ENCODE results near the gene CLOCK.
A peak's percentile ranks its signal among the peaks of the same experiment; 100 is the strongest.
"Not testable (repeated sequence)": the region's sequence is repeated elsewhere in the genome, so short reads cannot be mapped to it uniquely, and the experiment has no call there.

The CLOCK gene

GRCh38 chr4:55560096-55560495 lies 13.4 kb upstream of the CLOCK start:
- Histone ChIP-seq H3K4me2 (ENCODE audit: low read depth, low read length, poor library complexity, severe bottlenecking) (no peak overlapping the region), H3F3A (ENCODE audit: low read depth) (no peaks in the 10 kb centered on the region), H3K9me2 (replicated peaks; ENCODE audit: low read depth, low read length) (no peaks in the 10 kb centered on the region), H4K20me1 (ENCODE audit: insufficient read depth, low read length, poor library complexity, severe bottlenecking) (no peaks in the 10 kb centered on the region), H3K4me1 (ENCODE audit: insufficient read depth, low read length, poor library complexity, severe bottlenecking) (no peaks in the 10 kb centered on the region), H3K27me3 (ENCODE audit: insufficient read depth, low read length, poor library complexity, severe bottlenecking) (no peaks in the 10 kb centered on the region), H3K9me3 (ENCODE audit: insufficient read depth, low read depth, low read length) (no peaks in the 10 kb centered on the region), H3K79me2 (ENCODE audit: insufficient read depth, low read length) (no peaks in the 10 kb centered on the region), H2AFZ (ENCODE audit: low read length) (no peak overlapping the region), H3K36me3 (ENCODE audit: insufficient read depth, low read length) (no peaks in the 10 kb centered on the region), H3K9ac (ENCODE audit: low read depth, low read length, poor library complexity, severe bottlenecking) (no peak overlapping the region), H3K4me3 (ENCODE audit: low read length, poor library complexity, severe bottlenecking) (no peak overlapping the region)
- TF ChIP-seq CTCF (conservative IDR thresholded peaks at IDR 0.05; ENCODE audit: low read length), result no peak
- no peak for TF ChIP-seq EZH2phosphoT487 (IDR thresholded peaks at IDR 0.05; ENCODE audit: borderline replicate concordance)

- no peaks in the 10 kb centered on the region for H3K27me3 ChIP-seq (ENCODE audit: insufficient read depth, low read length, poor library complexity, severe bottlenecking)
- H3K9me3 ChIP-seq (ENCODE audit: insufficient read depth, low read depth, low read length), result no peaks in the 10 kb centered on the region
- H3F3A ChIP-seq (ENCODE audit: low read depth), result no peaks in the 10 kb centered on the region
- H3K4me3 ChIP-seq (ENCODE audit: low read length, poor library complexity, severe bottlenecking), result no peak overlapping the region
- H2AFZ ChIP-seq (ENCODE audit: low read length), result no peak overlapping the region
- H3K4me1 ChIP-seq (ENCODE audit: insufficient read depth, low read length, poor library complexity, severe bottlenecking), result peaks cover 6% of the 10 kb centered on the region
- H3K36me3 ChIP-seq (ENCODE audit: insufficient read depth, low read length), result no peaks in the 10 kb centered on the region
- H3K79me2 ChIP-seq (ENCODE audit: insufficient read depth, low read length), result no peaks in the 10 kb centered on the region
- no peaks in the 10 kb centered on the region for H3K9me2 ChIP-seq (replicated peaks; ENCODE audit: low read depth, low read length)
- no peaks in the 10 kb centered on the region for H4K20me1 ChIP-seq (ENCODE audit: insufficient read depth, low read length, poor library complexity, severe bottlenecking)
- TF ChIP-seq CTCF (conservative IDR thresholded peaks at IDR 0.05; ENCODE audit: low read length) (peak; percentile 62), EZH2phosphoT487 (IDR thresholded peaks at IDR 0.05; ENCODE audit: borderline replicate concordance) (no peak)
- no peak overlapping the region for H3K4me2 ChIP-seq (ENCODE audit: low read depth, low read length, poor library complexity, severe bottlenecking)
- no peak overlapping the region for H3K9ac ChIP-seq (ENCODE audit: low read depth, low read length, poor library complexity, severe bottlenecking)
Measured at GRCh38 chr4:55554453-55555030, 7.8 kb upstream of the CLOCK start.

- H3K27me3 ChIP-seq (ENCODE audit: insufficient read depth, low read length, poor library complexity, severe bottlenecking), result no peaks in the 10 kb centered on the region
- no peaks in the 10 kb centered on the region for H3K9me3 ChIP-seq (ENCODE audit: insufficient read depth, low read depth, low read length)
- H3K4me1 ChIP-seq (ENCODE audit: insufficient read depth, low read length, poor library complexity, severe bottlenecking), result peaks cover 6% of the 10 kb centered on the region
- peak overlapping the region; percentile 82 for H2AFZ ChIP-seq (ENCODE audit: low read length)
- no peak overlapping the region for H3K9ac ChIP-seq (ENCODE audit: low read depth, low read length, poor library complexity, severe bottlenecking)
- H3K79me2 ChIP-seq (ENCODE audit: insufficient read depth, low read length), result no peaks in the 10 kb centered on the region
- peak overlapping the region; percentile 43 for H3K4me3 ChIP-seq (ENCODE audit: low read length, poor library complexity, severe bottlenecking)
- H3K4me2 ChIP-seq (ENCODE audit: low read depth, low read length, poor library complexity, severe bottlenecking), result peak overlapping the region; percentile 44
- H3F3A ChIP-seq (ENCODE audit: low read depth), result no peaks in the 10 kb centered on the region
- TF ChIP-seq CTCF (conservative IDR thresholded peaks at IDR 0.05; ENCODE audit: low read length) (no peak), EZH2phosphoT487 (IDR thresholded peaks at IDR 0.05; ENCODE audit: borderline replicate concordance) (no peak)
- no peaks in the 10 kb centered on the region for H3K36me3 ChIP-seq (ENCODE audit: insufficient read depth, low read length)
- H4K20me1 ChIP-seq (ENCODE audit: insufficient read depth, low read length, poor library complexity, severe bottlenecking), result no peaks in the 10 kb centered on the region
- H3K9me2 ChIP-seq (replicated peaks; ENCODE audit: low read depth, low read length), result no peaks in the 10 kb centered on the region
Measured at GRCh38 chr4:55553441-55554201, 6.9 kb upstream of the CLOCK start.

GRCh38 chr4:55551964-55552363 lies 5.3 kb upstream of the CLOCK start:
- H3K9me2 ChIP-seq (replicated peaks; ENCODE audit: low read depth, low read length); H3K79me2 ChIP-seq (ENCODE audit: insufficient read depth, low read length); H2AFZ ChIP-seq (ENCODE audit: low read length); H3K27me3 ChIP-seq (ENCODE audit: insufficient read depth, low read length, poor library complexity, severe bottlenecking); H3K36me3 ChIP-seq (ENCODE audit: insufficient read depth, low read length); H3K9me3 ChIP-seq (ENCODE audit: insufficient read depth, low read depth, low read length); H3F3A ChIP-seq (ENCODE audit: low read depth); H4K20me1 ChIP-seq (ENCODE audit: insufficient read depth, low read length, poor library complexity, severe bottlenecking); H3K9ac ChIP-seq (ENCODE audit: low read depth, low read length, poor library complexity, severe bottlenecking); H3K4me2 ChIP-seq (ENCODE audit: low read depth, low read length, poor library complexity, severe bottlenecking); H3K4me3 ChIP-seq (ENCODE audit: low read length, poor library complexity, severe bottlenecking): not testable (repeated sequence)
- peaks cover 16% of the 10 kb centered on the region for H3K4me1 ChIP-seq (ENCODE audit: insufficient read depth, low read length, poor library complexity, severe bottlenecking)

Measured in Loucy (cell line).